ENCODE data around the gene NCKAP5. TPM values are rescaled to one million over a fixed set of nuclear protein-coding genes. Genes with fewer than 3 reads are reported as not detected.

NCKAP5 gene
- total and polyA plus RNA-seq, 9 of the 15 experiments (the other 6 are each of a cell fraction or from before 2014, with no cell fraction given), result not detected

DNA sequence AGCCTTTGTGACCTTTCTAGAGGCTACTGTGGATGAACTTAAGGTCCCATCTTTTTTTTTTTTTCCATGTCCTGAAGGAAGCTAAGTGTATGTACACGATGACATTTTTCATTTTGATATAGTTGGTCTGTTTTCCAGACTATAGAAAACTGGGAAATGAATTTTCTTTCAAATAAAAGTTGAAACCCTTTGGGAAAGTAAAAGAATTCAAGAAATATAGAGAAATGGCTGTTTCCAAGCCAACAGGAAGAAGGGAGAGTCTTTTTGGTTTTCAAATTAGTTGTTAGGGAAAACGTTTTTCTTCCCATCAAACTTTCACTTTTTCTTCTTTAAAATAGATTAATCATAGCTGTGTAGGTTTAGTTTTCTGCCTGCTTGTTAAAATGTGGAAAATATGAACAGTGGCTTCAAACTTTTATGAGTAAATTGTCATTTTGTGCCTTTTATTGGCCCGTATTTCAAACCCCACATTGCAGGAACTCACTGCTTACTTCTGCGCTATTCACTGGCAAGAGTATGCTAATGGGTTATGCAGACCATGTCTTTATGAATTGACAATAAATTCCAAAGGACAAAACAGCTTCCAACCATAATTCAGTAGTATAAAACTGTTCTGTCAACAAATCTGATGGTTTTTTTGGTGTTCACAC, 870.6 kb downstream of the NCKAP5 start:
- H3K4me3 ChIP-seq, result no peak overlapping the region
- no peak overlapping the region for H3K27ac ChIP-seq (ENCODE audit: extremely low read depth, low read depth, low read length)
- no peaks in the 10 kb centered on the region for H3K79me2 ChIP-seq (ENCODE audit: control insufficient read depth, insufficient read depth, low read length)
- H2AFZ ChIP-seq (ENCODE audit: low read depth, low read length), result no peak overlapping the region
- no peaks in the 10 kb centered on the region for H3K36me3 ChIP-seq (ENCODE audit: control insufficient read depth, insufficient read depth, low read length)
- no peaks in the 10 kb centered on the region for H3K27me3 ChIP-seq (ENCODE audit: control insufficient read depth in 2 of 2, insufficient read depth in 2 of 2, low read length in 2 of 2)
- no peak for FAIRE-seq
- POLR2A ChIA-PET, result interaction anchor here (0.6 kb wide), 1 partner anchor 1659 kb away, joined by 4 read pairs; no protein-coding TSS in a partner anchor
- H3K4me2 ChIP-seq (ENCODE audit: insufficient read depth, low read length), result no peak overlapping the region
- CTCF ChIA-PET (ENCODE audit: low intra/inter-chr PET ratio), result no interaction called here
- H4K20me1 ChIP-seq (replicated peaks; ENCODE audit: control insufficient read depth, insufficient read depth, low read length), result no peaks in the 10 kb centered on the region
- H3K4me1 ChIP-seq (replicated peaks in 1 of 2; ENCODE audit: control insufficient read depth in 2 of 2, insufficient read depth in 2 of 2, low read length in 2 of 2), result no peaks in the 10 kb centered on the region
- intact Hi-C loops (cut with micrococcal nuclease), result no loop called here
- no peaks in the 10 kb centered on the region for H3K9me3 ChIP-seq (replicated peaks; ENCODE audit: control insufficient read depth, insufficient read depth, low read depth, low read length)
- WGBS (ENCODE audit: insufficient coverage, low coverage, missing lambda C conversion rate), result 0% methylated on average over 4 of the region's 4 CpGs
- no peak overlapping the region for H3K9ac ChIP-seq (ENCODE audit: insufficient read depth in 1 of 2, low read depth in 2 of 2, low read length in 2 of 2)
- in situ Hi-C loops (cut with MboI), result no loop called here
- no peaks in the 10 kb centered on the region for H3K9me1 ChIP-seq (ENCODE audit: control insufficient read depth, insufficient read depth, low read length)
- BruUV-seq (replicated peaks), result no TSS peak
- DNase-seq (ENCODE audit: extremely low read depth in 1 of 4, low spot score in 3 of 4), result no peak
- no peak for ATAC-seq
- TF ChIP-seq, protein P1, sequence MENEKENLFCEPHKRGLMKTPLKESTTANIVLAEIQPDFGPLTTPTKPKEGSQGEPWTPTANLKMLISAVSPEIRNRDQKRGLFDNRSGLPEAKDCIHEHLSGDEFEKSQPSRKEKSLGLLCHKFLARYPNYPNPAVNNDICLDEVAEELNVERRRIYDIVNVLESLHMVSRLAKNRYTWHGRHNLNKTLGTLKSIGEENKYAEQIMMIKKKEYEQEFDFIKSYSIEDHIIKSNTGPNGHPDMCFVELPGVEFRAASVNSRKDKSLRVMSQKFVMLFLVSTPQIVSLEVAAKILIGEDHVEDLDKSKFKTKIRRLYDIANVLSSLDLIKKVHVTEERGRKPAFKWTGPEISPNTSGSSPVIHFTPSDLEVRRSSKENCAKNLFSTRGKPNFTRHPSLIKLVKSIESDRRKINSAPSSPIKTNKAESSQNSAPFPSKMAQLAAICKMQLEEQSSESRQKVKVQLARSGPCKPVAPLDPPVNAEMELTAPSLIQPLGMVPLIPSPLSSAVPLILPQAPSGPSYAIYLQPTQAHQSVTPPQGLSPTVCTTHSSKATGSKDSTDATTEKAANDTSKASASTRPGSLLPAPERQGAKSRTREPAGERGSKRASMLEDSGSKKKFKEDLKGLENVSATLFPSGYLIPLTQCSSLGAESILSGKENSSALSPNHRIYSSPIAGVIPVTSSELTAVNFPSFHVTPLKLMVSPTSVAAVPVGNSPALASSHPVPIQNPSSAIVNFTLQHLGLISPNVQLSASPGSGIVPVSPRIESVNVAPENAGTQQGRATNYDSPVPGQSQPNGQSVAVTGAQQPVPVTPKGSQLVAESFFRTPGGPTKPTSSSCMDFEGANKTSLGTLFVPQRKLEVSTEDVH (IDR thresholded peaks at IDR 0.05; ENCODE audit: low read depth, partially characterized antibody), result no peak
- no peak for TF ChIP-seq ZNF507 (tag; conservative IDR thresholded peaks at IDR 0.05)
- TF ChIP-seq LARP7 (IDR thresholded peaks at IDR 0.05), result no peak
- no peak for TF ChIP-seq FOXM1 (IDR thresholded peaks at IDR 0.05; ENCODE audit: low read depth)
- TF ChIP-seq FOXM1 (CRISPR knock-in tag; IDR thresholded peaks at IDR 0.05; ENCODE audit: low read depth), result no peak
- no peak for TF ChIP-seq MED1 (CRISPR knock-in tag; IDR thresholded peaks at IDR 0.05; ENCODE audit: borderline replicate concordance)
- no peak for TF ChIP-seq HNRNPH1 (optimal IDR thresholded peaks at IDR 0.05; ENCODE audit: low read depth, low read length)
- no peak for TF ChIP-seq ZNF561 (CRISPR knock-in tag; conservative IDR thresholded peaks at IDR 0.05)
- TF ChIP-seq ILK (tag; IDR thresholded peaks at IDR 0.05; ENCODE audit: borderline replicate concordance, low read depth), result no peak
- no peak for TF ChIP-seq ZNF197 (CRISPR knock-in tag; IDR thresholded peaks at IDR 0.05; ENCODE audit: low read depth)
- no peak for TF ChIP-seq STAG1 (CRISPR knock-in tag; IDR thresholded peaks at IDR 0.05; ENCODE audit: borderline replicate concordance)
- no peak for TF ChIP-seq MEF2D (tag; conservative IDR thresholded peaks at IDR 0.05; ENCODE audit: low read depth)
- no peak for TF ChIP-seq XRCC5 (IDR thresholded peaks at IDR 0.05; ENCODE audit: low read depth, low read length)
- TF ChIP-seq ZNF830 (CRISPR knock-in tag; IDR thresholded peaks at IDR 0.05), result no peak
- TF ChIP-seq, protein P2, sequence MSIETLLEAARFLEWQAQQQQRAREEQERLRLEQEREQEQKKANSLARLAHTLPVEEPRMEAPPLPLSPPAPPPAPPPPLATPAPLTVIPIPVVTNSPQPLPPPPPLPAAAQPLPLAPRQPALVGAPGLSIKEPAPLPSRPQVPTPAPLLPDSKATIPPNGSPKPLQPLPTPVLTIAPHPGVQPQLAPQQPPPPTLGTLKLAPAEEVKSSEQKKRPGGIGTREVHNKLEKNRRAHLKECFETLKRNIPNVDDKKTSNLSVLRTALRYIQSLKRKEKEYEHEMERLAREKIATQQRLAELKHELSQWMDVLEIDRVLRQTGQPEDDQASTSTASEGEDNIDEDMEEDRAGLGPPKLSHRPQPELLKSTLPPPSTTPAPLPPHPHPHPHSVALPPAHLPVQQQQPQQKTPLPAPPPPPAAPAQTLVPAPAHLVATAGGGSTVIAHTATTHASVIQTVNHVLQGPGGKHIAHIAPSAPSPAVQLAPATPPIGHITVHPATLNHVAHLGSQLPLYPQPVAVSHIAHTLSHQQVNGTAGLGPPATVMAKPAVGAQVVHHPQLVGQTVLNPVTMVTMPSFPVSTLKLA (conservative IDR thresholded peaks at IDR 0.05), result no peak
- no peak for TF ChIP-seq ZNF165 (CRISPR knock-in tag; IDR thresholded peaks at IDR 0.05; ENCODE audit: borderline replicate concordance)
- no peak for TF ChIP-seq TEAD1 (CRISPR knock-in tag; IDR thresholded peaks at IDR 0.05)

Data from K562 (cell line).